ENCODE measurements around the gene PAPLN.
A peak's percentile ranks its signal among the peaks of the same experiment; 100 is the strongest.
"Not testable (repeated sequence)": the region's sequence is repeated elsewhere in the genome, so short reads cannot be mapped to it uniquely, and the experiment has no call there.

PAPLN gene

DNA sequence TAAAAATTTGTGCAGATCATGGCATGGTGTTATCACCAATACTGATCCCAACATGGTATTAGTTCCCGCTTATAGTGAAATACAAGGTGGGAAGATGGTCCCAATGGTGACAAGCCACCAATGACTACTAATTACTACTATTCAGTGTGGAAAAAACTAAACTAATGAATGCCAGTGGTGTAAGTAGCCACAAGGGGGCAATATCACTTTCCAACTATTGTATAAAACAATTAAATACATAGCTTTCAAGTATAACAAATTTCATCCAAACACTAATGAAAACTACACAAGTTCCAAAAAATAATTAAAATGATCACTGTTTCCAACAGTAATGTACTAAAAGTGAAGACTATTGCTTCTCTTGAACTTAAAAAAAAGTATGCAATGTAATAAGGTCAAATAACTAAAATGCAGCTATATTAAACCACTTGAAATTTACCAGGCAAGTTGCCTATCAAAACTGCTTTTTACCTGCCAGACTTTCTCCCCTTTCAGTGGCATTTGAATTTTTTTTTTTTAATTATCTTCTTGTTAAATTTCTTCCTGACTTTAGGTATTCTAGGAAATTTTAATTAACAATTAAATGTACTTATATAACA is 58.0 kb downstream of the PAPLN start:
- DNase-seq = peak; percentile 34

DNA sequence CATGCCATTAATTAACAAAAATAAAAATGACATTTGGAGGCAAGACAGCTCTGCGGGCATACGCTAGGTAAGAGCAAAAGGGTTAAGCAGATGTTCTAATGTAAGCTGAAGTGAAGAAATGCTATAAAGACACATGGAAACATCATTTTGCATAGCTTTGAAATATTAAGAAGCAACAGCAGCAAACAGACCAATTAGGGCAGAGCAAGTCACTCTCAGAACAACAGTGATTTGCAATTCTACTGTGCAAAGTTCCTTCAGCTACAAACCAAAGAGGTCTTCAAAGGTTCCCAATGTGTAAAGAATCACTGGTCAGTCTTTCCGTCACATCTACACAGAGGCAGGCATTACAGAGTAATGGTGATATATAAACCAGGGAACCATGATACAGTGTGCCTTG is 68.2 kb downstream of the PAPLN start:
- no peak for DNase-seq

DNA sequence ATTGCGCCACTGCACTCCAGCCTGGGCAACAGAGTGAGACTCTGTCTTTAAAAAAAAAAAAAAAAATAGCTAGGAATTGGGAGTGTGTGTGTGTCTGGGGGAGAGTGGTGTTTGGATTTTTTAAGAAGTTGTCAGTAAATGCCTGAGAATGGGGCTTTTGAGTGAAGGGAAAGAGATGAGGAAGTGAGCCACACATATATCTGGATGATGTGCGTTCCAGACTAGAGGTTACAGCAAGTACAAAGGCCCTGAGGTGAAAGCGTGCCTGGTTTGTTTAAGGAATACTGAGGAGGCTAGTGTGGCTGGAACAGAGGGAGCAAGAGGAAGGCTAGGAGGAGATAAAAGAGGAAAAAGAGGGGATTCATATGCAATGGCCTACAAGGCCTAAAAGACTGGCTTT is 70.0 kb downstream of the PAPLN start:
- no peak for DNase-seq

DNA sequence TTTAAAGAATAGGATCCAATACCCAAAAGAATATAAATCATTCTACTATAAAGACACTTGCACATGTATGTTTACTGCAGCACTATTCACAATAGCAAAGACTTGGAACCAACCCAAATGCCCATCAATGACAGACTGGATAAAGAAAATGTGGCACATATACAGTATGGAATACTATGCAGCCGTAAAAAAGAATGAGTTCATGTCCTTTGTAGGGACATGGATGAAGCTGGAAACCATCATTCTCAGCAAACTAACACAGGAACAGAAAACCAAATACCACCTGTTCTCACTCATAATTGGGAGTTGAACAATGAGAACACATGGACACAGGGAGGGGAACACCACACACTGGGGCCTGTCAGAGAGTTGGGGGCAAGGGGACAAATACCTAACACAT is 71.9 kb downstream of the PAPLN start:
- DNase-seq = not testable (repeated sequence)

DNA sequence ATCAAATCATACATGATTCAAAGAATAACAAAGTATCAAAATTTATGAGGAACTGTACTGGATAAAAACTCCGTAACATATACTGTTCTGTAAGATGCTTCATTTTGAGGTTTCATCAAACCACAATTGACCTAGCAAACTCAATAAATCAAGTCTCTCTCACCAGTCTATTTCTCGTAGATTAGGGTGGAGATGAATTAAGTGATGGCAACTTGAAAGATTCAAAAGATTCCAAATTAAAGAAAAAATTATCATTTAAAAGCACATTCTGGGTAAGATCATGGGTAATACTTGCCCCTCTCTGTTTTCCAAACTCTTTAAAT is 74.4 kb downstream of the PAPLN start:
- no peak for DNase-seq

DNA sequence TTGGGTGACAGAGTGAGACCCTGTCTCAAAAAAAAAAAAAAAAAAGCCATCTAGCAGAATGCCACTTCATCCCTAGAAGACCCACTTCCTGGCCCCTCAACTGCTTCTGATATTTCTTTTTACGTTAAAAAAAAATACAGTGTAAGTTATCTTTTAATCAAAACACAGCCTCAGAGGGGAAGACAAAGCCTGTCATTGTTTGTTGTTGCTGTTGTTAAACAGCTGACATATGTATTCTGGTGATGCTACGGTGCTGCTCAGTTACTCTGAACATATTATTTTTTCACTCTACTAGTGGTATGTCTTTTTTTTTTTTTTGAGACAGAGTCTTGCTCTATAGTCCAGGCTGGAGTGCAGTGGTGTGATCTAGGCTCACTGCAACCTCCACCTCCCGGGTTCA is 75.4 kb downstream of the PAPLN start:
- DNase-seq = no peak

DNA sequence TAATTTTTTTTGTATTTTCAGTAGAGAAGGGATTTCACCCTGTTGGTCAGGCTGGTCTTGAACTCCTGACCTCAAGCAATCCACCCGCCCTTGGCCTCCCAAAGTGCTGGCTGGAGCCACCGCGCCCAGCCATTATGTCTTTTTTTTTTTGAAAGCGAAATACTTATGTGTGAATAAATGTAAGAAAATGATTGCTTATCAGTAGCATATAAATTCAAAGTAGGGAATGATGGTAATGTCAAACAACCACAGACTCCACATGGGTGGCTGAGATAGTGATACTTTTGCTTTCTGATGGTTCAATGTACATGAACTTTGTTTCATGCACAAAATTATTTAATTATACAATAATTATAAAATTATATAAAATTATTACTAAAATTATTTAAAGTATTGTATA is 75.8 kb downstream of the PAPLN start:
- no peak for DNase-seq

DNA sequence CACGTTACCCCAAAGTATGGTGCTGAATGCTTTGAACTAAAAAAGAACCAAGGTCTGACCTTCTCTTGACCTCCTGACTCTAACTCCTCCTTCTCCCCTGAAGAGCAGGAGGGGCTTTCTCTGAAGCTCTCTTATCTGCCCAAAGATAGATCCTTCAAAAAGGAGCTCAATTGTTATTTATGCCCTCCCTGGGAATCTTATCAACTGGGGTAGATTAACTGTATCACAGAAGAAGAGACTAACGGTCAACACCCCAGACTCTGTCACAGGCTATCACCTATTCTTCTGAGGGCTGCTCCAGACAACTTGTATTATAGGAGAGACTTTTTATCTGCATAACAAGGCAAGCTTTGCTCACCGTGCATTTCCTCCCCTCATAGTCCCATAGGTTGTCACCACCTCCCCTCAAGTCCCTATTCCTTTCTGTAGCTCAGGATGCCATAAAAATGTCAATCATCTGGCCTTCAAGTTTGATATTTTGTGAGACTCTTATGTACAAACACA is 86.6 kb downstream of the PAPLN start:
- DNase-seq = no peak
